Right kidney (tissue), 1 donor: ENCODE results near the gene MLH1.

ENCODE experiments used
- DNase-seq: peaks from one replicate; pipeline ENCODE4 v3.0.0-alpha.2; 2016

MLH1 gene

DNA sequence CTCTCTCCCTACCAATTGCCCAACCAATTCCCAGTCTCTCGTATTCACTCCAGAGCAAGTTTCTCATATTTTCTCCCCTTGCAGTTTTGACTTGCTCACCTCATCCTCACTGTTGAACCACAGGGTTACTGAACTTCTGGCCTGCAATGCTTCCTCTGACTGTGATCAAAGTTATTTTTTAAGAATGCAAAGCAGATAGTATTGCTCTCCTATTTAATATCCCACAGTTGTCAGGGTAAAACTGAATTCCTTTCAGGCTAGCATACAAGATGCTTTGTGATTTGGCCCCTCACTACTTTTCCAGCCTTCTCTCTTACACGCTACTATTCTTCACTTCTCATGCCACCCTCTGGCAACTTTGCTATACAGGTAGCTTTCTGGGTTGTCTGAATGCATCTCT lies 100.2 kb downstream of the MLH1 start:
- DNase-seq: no peak

DNA sequence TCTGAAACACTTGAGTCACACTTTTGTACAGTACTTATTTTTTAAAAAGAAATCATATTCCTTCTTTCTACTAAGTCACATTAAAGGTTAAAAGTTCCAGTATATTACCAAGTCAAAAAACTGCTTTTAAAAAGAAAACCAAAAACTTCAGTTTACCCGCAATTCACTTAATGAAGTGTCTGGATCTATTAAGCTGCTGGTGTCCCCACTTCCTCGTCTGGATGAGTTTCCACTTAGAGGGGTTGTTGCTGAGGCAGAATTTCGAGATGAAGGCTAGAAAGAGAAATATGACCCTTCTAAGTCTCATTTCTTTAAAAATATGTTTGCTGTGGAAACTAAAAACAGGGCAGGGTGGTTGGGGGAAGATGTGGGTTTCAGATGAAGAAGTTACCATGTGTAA lies 101.3 kb downstream of the MLH1 start:
- no peak for DNase-seq

DNA sequence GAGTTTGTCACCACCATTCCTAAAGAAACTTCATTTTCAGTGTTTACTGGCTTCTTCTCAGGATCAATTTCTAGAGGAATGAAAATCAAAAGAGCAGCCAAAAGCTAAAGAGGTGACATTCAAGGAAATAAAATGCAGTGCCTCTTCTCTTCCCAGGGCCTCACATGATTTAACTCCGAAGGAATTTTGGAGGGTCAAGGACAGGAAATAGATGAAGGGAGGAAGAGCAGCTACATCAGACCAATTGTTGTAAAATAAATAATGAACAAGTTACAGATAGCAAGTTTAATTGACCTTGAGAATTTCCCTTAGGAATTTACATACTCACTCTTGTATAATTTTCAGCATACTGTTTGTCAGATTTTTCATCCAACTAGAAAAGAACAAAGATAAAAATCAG lies 103.0 kb downstream of the MLH1 start:
- DNase-seq: no peak

DNA sequence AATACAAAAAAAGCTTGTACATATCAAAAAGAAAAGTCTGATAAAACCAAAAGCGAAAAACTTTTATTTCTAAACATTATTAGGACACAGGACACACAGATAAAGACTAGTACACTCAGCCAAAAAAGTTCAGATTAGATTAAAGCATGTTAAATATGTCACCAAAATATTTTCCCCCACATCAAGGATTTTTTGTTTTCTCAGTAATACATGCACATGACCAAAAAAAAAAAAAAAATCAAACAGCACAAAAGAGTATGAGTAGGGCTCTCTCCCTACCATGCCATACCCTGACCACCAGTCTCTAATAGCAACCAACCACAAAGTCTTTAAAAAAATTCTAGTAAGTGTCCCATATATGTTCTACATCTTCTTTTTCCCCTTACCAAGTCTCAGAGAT lies 103.7 kb downstream of the MLH1 start:
- no peak for DNase-seq

DNA sequence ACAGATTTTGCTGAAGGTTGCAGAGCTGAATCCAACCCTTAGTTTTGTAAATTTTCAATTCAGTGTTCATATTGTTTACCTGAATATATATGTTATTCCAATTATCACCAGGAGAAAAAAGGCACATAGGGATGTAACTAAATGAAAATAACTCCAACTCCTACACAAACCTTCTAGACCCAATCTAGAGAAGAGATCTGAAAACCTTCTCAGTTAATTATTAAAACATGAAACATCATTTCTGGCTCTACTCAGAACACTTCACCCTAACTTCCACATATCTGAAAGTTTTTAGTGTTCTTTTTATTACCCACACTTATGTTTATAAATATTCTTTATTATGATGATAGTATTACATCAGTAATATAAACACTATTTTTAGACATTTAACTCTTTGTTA lies 104.5 kb downstream of the MLH1 start:
- no peak for DNase-seq

DNA sequence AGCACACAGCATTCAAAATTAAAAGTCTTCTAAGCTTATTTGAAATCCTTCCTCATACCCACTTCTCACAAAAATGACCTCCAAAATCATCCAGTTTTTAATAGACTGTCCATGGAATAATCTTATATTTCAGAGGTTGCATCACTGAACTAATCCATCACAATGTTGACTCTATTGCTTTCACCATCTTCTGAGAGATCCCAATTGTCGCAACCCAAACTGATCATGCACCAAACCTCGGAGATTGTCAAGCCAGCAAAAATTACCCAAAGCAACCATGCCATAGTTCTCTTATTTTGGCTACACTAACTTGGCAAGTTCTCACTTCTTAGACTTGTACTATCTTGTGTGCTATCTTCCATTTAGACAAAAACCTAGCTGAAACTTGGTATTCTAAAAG lies 105.6 kb downstream of the MLH1 start:
- no peak for DNase-seq

DNA sequence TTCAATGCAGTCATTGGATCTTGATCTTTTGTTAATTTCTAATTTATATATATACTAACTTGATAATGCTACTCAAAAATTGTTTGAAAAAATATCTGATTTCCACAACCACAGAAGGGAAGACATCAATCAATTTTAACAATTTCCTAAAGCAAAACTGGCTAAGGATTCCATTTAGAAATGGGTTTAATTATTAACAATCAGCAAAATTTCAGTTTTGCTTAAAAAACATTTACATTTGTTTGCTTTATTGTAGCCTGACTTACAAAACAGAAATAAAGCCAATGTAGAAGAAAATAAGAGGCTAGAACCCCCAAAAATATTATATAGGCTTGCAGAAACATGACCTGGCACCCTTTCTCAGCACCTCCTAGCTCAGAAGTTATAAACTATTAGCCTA lies 106.2 kb downstream of the MLH1 start:
- DNase-seq: no peak

DNA sequence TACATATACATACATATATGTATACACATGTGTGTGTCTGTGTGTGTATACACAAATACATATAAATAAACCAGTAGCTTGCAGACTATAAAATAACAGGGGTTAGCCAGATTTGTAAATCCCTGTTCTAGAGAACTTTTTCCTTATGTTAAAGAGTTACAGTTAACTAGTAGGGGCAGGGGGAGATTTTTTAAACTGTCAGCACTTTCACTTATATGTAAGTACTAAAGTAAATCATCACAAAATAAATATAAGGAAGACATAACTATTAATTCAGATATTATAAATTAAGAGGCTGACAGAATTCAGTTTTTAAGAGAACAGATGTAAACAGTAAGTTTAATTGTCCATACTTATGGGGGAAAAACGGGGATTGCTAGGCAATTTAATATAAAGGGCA lies 107.1 kb downstream of the MLH1 start:
- DNase-seq: no peak
